ENCODE results near the gene HMCN1.

HMCN1 gene

GRCh38 chr1:185850366-185850765, 116.2 kb downstream of the HMCN1 start:
- no peak overlapping the region for H3K4me3 ChIP-seq (ENCODE audit: insufficient read depth, low read length, poor library complexity, severe bottlenecking)
- H3K27me3 ChIP-seq (ENCODE audit: low read length) = no peaks in the 10 kb centered on the region
- no peak overlapping the region for H2AFZ ChIP-seq (ENCODE audit: low read depth, low read length, severe bottlenecking)
- no peaks in the 10 kb centered on the region for H3K36me3 ChIP-seq (ENCODE audit: low read length)
- no peaks in the 10 kb centered on the region for H4K20me1 ChIP-seq (ENCODE audit: low read depth, low read length)
- H3K79me2 ChIP-seq (ENCODE audit: insufficient read depth, low read length) = no peaks in the 10 kb centered on the region
- H3F3A ChIP-seq (ENCODE audit: insufficient read depth) = no peaks in the 10 kb centered on the region
- H3K9me2 ChIP-seq (replicated peaks; ENCODE audit: insufficient read depth, low read length) = no peaks in the 10 kb centered on the region
- no peaks in the 10 kb centered on the region for H3K9me3 ChIP-seq (ENCODE audit: insufficient read depth, low read length)
- no peak overlapping the region for H3K9ac ChIP-seq (ENCODE audit: low read length)
- no peak overlapping the region for H3K27ac ChIP-seq (ENCODE audit: low read depth, low read length)
- no peak overlapping the region for H3K4me2 ChIP-seq (ENCODE audit: low read depth, low read length, poor library complexity, severe bottlenecking)
- TF ChIP-seq EZH2phosphoT487 (conservative IDR thresholded peaks at IDR 0.05; ENCODE audit: low read length) (no peak), CTCF (IDR thresholded peaks at IDR 0.05; ENCODE audit: insufficient read depth, low read length, poor library complexity, severe bottlenecking) (no peak)

- Histone ChIP-seq H4K20me1 (ENCODE audit: low read depth, low read length) (no peaks in the 10 kb centered on the region), H3K36me3 (ENCODE audit: low read length) (no peaks in the 10 kb centered on the region), H3K27ac (ENCODE audit: low read depth, low read length) (no peak overlapping the region), H3F3A (ENCODE audit: insufficient read depth) (no peaks in the 10 kb centered on the region), H2AFZ (ENCODE audit: low read depth, low read length, severe bottlenecking) (no peak overlapping the region), H3K9ac (ENCODE audit: low read length) (no peak overlapping the region), H3K27me3 (ENCODE audit: low read length) (no peaks in the 10 kb centered on the region), H3K4me2 (ENCODE audit: low read depth, low read length, poor library complexity, severe bottlenecking) (no peak overlapping the region), H3K9me3 (ENCODE audit: insufficient read depth, low read length) (no peaks in the 10 kb centered on the region), H3K79me2 (ENCODE audit: insufficient read depth, low read length) (no peaks in the 10 kb centered on the region), H3K4me3 (ENCODE audit: insufficient read depth, low read length, poor library complexity, severe bottlenecking) (no peak overlapping the region), H3K9me2 (replicated peaks; ENCODE audit: insufficient read depth, low read length) (no peaks in the 10 kb centered on the region)
- TF ChIP-seq CTCF (IDR thresholded peaks at IDR 0.05; ENCODE audit: insufficient read depth, low read length, poor library complexity, severe bottlenecking) = no peak
- no peak for TF ChIP-seq EZH2phosphoT487 (conservative IDR thresholded peaks at IDR 0.05; ENCODE audit: low read length)
These were observed 119.5 kb downstream of the HMCN1 start for GRCh38 chr1:185853739-185854138.

DNA sequence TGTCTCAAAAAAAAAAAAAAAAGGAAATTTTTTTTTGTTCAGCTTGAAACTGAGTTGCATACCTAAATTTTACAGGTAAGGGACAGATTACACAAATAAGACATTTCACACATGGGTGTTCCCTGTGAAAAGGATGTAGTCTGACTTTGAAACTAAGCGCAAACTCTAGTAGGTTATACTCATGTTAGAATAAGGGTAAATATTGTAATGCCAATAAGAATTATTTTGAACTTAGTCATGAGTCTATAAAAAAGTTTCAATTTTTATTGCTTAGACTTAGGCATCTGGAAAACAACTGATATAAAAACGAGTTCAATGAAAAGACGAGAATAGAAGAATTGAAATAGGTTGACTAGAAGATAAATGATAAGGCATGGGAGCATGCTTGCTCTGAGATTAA, 122.3 kb downstream of the HMCN1 start:
- H3K27me3 ChIP-seq (ENCODE audit: low read length) = no peaks in the 10 kb centered on the region
- TF ChIP-seq CTCF (IDR thresholded peaks at IDR 0.05; ENCODE audit: insufficient read depth, low read length, poor library complexity, severe bottlenecking) (no peak), EZH2phosphoT487 (conservative IDR thresholded peaks at IDR 0.05; ENCODE audit: low read length) (no peak)
- H3K27ac ChIP-seq (ENCODE audit: low read depth, low read length) = no peak overlapping the region
- H4K20me1 ChIP-seq (ENCODE audit: low read depth, low read length) = no peaks in the 10 kb centered on the region
- H3K9me2 ChIP-seq (replicated peaks; ENCODE audit: insufficient read depth, low read length) = no peaks in the 10 kb centered on the region
- H3K79me2 ChIP-seq (ENCODE audit: insufficient read depth, low read length) = no peaks in the 10 kb centered on the region
- no peaks in the 10 kb centered on the region for H3K36me3 ChIP-seq (ENCODE audit: low read length)
- H3F3A ChIP-seq (ENCODE audit: insufficient read depth) = no peaks in the 10 kb centered on the region
- H3K9me3 ChIP-seq (ENCODE audit: insufficient read depth, low read length) = no peaks in the 10 kb centered on the region
- no peak overlapping the region for H2AFZ ChIP-seq (ENCODE audit: low read depth, low read length, severe bottlenecking)
- H3K4me3 ChIP-seq (ENCODE audit: insufficient read depth, low read length, poor library complexity, severe bottlenecking) = no peak overlapping the region
- no peak overlapping the region for H3K9ac ChIP-seq (ENCODE audit: low read length)
- H3K4me2 ChIP-seq (ENCODE audit: low read depth, low read length, poor library complexity, severe bottlenecking) = no peak overlapping the region
